Choroid plexus epithelial cell (primary cell): ENCODE results near the gene GNA12.
A peak's percentile ranks its signal among the peaks of the same experiment; 100 is the strongest.

ENCODE experiments used
- DNase-seq: peaks from one replicate; pipeline ENCODE4 v3.0.0-alpha.2; 2010; ENCODE audit warnings: low read depth
- H3K4me3 ChIP-seq: 2 replicates; pipeline ENCODE4 v1.5.1; 2011; ENCODE audit warnings: low read depth, mild to moderate bottlenecking, control low read depth, low read length, moderate library complexity
- CTCF ChIP-seq: conservative IDR thresholded peaks from 2 replicates; pipeline ENCODE4 v1.5.1; 2011; ENCODE audit warnings: low read depth, mild to moderate bottlenecking, control low read depth, inconsistent platforms, low read length, moderate library complexity

GNA12 gene

GRCh38 chr7:2864999-2865670, 21.0 kb upstream of the GNA12 start:
- peak; percentile 95 for TF ChIP-seq CTCF
- DNase-seq, result peak; percentile 81

GRCh38 chr7:2864204-2864985, 20.3 kb upstream of the GNA12 start:
- DNase-seq, result peak; percentile 37
- no peak overlapping the region for H3K4me3 ChIP-seq
- TF ChIP-seq CTCF, result no peak

More at GRCh38 chr7:2864999-2865670, 21.0 kb upstream of the GNA12 start:
- no peak overlapping the region for H3K4me3 ChIP-seq

DNA sequence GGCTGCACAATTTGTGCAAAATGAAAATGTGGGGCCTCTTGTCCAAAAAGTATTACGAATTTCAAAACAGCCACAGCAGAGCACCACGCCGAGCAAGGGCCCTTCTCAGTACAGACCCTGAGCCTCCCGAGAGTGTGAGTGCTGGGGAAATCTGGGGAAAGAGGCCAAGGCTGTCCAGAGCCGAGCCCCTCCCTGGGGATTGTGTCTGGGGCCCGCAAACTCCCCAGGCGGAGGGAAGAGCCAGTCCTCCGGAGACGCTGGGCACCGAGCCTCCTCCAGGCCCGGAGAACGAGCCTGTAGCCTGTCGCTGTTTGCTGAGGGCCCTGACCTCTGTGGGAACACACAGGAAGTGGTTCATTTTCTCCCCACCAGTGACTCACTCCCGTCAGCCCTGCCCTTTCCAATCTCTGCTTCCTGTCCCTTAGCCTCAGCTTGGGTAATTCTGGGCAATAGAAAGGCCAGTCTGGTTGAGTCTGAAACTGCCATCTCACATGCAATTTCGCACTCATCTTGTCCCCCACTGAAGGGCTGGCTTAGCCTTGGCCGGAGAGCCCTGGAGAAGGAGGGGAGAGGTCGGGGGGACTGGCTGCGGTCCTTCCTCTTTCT, 19.5 kb upstream of the GNA12 start:
- peak; percentile 98 for DNase-seq
- TF ChIP-seq CTCF, result no peak
- H3K4me3 ChIP-seq, result peak overlapping the region; percentile 15

GRCh38 chr7:2862831-2863361, 18.8 kb upstream of the GNA12 start:
- H3K4me3 ChIP-seq, result peak overlapping the region; percentile 26
- TF ChIP-seq CTCF, result no peak
- peak; percentile 87 for DNase-seq

DNA sequence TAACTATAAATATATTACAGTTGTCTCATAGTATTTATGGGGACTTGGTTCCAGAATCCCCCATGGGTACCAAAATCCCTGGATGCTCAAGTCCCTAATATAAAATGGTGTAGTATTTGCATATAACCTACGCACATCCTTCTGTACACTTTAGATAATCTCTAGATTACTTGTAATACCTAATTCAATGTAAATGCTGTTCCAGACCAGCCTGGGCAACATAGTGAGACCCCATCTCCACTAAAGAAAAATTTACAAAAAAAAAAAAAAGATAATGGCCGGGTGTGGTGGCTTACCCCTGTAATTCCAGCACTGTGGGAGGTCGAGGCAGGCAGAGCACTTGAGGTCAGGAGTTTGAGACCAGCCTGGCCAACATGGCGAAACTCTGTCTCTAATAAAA, 17.4 kb upstream of the GNA12 start:
- no peak overlapping the region for H3K4me3 ChIP-seq
- DNase-seq, result no peak
- TF ChIP-seq CTCF, result no peak

DNA sequence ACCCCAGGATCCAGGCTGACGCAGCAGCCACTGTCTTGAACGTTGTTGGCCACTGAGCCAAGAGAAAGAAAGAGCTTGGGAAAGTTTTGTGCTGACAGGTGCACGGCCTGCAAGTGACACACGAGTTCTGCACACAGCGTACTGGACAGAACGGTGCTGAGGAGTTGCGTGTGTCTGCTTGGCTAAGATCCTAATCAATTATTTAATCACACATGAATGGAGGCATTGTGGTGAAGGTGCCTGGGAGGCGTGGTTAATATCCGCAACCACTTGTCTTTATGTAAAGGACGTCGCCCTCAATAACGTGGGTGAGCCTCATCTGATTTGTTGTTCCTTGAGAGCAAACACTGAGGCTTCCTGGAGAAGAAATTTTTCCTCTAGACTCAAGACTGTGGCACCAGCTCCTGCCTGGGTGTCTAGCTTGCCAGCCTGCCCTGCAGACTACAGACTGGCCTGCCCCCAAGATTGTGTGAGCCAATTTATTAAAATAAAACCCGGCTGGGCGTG, 16.6 kb upstream of the GNA12 start:
- H3K4me3 ChIP-seq, result no peak overlapping the region
- TF ChIP-seq CTCF, result no peak
- no peak for DNase-seq
